GM13977 (cell line): ENCODE measurements around the gene UQCR10.

ENCODE experiments used
- DNase-seq: peaks from one replicate; pipeline ENCODE4 v3.0.0; 2012; ENCODE audit warnings: low spot score
- in situ Hi-C: fragments of 300-500 bp; cut with MboI; formaldehyde crosslinking; loops from one replicate; pipeline ENCODE4 v1.12.0; 2022; ENCODE audit warnings: low sequenced_read_pairs, low pct_unique_long_range_greater_than_20kb, mixed read lengths, inconsistent platforms; ENCODE audit not compliant: unreplicated experiment
- TF ChIP-seq, protein P1 (sequence below): IDR thresholded peaks from 2 replicates; pipeline ENCODE4 v1.5.1; 2012; ENCODE audit warnings: mild to moderate bottlenecking, control low read depth; ENCODE audit not compliant: insufficient read depth; ENCODE audit errors: extremely low read depth, missing control alignments

The UQCR10 gene

DNA sequence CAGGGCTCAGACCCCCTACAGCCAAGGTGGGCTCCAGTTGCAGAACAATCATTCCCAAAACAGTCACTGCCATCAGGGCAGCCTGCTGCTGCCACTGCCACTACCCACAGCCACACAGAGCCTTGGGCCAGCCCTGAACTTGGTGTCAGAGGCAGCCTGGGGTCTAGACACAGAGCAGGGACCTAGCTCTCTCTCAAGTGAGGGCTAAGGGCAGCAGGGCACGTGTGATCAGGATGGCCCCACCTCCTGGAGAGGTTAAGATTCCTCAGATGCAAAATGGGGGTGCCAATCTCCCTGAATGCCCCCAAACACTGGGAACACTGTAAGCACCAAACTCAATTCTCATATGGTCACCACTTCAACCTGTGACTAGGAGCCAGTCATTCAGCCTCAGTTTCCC lies 31.8 kb upstream of the UQCR10 start:
- in situ Hi-C loops: no loop called here
- TF ChIP-seq, protein P1, sequence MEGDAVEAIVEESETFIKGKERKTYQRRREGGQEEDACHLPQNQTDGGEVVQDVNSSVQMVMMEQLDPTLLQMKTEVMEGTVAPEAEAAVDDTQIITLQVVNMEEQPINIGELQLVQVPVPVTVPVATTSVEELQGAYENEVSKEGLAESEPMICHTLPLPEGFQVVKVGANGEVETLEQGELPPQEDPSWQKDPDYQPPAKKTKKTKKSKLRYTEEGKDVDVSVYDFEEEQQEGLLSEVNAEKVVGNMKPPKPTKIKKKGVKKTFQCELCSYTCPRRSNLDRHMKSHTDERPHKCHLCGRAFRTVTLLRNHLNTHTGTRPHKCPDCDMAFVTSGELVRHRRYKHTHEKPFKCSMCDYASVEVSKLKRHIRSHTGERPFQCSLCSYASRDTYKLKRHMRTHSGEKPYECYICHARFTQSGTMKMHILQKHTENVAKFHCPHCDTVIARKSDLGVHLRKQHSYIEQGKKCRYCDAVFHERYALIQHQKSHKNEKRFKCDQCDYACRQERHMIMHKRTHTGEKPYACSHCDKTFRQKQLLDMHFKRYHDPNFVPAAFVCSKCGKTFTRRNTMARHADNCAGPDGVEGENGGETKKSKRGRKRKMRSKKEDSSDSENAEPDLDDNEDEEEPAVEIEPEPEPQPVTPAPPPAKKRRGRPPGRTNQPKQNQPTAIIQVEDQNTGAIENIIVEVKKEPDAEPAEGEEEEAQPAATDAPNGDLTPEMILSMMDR: no peak
- DNase-seq: no peak

DNA sequence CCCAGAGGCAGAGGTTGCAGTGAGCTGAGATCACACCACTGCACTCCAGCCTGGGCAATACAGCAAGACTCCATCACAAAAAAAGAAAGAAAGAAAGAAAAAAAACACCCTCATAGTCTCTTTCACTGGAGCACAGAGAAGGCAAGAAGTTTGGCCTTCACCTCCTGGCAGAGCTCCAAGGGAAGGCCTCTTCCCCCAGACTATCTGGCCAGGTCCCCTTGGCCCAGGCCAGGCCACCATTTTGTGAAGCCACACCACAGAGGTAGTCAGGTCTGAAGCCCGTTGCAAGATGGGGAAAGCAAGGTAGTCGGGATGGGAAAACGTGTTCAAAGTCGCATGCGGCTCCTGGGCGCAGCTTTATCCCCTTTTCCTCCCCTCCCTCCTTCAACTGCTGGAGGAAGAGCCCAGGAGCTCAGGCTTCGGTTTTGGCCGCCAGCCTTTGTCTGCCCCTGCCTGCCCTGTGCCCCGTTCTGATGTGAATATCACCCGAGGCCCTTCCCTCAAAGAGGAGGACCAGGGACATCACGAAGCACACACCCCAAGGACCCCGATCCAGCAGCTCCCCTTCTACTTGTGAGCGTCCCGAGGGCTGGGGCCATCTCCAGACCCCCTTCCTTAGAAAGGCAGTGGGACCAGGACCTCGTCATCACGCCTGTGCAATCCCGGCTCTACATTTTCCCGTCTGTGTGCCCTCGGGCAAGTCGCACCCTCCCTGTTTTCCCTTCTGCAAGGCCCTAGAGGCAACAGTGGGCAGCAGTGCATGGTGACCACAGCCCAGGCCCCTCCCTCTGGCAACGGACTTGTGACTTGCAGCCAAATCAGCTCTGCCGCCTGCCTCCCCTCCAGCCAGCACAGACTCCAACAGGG lies 29.7 kb upstream of the UQCR10 start:
- TF ChIP-seq, protein P1: no peak
- no peak for DNase-seq
- in situ Hi-C loops: no loop called here

DNA sequence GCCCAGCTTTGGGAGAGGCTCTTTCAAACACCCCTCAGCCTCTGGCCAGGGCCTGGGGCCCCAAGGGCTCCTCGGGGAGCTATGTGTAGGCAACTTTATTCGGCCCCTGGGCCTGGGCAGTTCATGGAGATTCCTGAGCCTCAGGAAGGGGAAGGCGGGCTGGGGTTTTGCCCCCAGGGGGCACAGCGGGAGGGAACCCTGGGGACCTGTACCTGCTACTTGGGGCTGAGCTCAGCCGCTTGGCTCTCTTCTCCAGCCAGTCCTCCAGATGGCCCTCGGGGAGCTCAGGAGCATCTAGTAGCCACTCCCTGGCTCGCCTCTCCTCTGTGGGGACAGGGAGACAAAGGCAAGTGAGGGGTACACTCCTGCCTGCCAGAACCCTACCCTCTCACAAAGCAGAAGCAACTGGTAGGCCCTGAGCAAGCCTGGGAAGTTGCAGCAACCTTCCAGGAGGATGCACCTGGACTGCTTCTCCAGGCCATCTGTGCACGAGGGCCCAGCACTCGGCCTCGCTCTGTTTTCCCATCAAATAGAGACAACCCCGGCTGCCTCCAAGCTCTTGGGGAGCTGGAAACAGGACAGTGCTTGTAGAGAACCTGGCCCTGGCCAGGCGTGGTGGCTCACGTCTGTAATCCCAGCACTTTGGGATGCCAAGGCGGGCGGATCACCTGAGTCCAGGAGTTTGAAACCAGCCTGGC lies 28.9 kb upstream of the UQCR10 start:
- in situ Hi-C loops: no loop called here
- TF ChIP-seq, protein P1: no peak
- no peak for DNase-seq

DNA sequence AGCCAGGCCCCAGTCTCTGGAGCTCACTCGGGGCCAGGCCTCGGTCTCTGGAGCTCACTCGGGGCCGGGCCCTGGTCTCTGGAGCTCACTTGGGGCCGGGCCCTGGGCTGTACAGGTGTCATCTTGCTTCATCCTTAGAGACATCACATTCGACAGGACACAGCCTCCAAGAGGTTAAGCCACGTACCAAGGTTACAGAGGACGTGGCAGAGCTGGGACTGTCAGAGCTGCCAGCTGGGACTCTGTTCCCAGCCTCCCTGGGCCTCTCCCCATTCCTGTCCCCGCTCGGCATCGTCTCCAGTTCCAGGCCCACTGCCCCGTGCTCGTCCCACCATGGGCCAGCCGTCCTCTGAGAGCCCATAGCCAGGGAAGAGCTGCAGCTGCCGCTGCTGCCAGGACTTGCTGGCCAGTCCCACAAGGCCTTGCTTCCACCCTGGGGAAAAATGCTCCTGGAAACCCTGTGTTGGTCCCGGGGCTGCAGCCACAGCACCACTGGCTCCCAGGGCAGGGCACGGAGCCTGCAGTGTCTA lies 27.8 kb upstream of the UQCR10 start:
- TF ChIP-seq, protein P1: no peak
- no peak for DNase-seq
- in situ Hi-C loops: no loop called here

DNA sequence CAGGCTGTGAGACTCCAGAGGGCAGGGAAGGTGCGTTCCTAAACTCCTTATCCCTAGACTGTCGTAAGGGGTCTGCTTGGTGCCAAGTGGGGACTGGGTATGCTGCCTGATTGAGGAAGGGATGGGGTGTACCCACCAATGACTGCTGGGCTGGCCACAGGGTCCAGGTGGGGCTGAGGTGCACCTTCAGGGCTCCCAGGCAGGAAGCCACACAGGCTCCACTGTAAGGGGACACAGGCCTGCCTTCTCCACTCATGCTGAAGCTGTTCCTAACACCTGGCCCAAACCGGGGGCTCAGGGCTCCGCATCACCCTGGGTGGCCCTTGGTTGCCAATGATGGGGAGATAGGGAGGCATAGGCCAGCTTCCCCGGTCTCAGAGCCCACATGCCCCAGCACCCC lies 27.0 kb upstream of the UQCR10 start:
- TF ChIP-seq, protein P1: no peak
- DNase-seq: no peak
- in situ Hi-C loops: no loop called here

DNA sequence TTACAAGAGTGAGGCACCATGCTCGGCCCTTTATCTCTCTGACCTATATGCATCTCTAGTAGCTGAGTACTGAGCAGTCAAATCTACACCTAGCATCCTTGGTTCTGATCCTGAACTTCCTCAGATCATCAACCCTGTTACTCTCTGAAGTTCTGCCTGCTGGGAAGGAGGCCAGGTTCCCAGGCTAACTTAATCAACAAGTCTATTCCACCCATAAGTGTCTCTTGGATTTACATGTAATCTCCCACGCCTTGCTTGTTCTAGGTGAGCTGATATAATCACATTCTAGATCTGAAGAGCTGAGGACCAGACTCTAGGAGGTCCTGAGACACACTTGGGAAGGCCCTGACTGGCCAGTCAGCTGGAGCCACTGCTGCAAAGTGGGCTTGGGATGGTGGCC lies 25.2 kb upstream of the UQCR10 start:
- no peak for DNase-seq
- TF ChIP-seq, protein P1: no peak
- in situ Hi-C loops: no loop called here
